Hepatocyte (in vitro differentiated cells): ENCODE results near the gene ACO2.

ENCODE experiments used
- CTCF ChIP-seq: fragments of 200-600 bp; sonication (generic); IDR thresholded peaks from 2 replicates; pipeline ENCODE4 v1.5.1; 2016; ENCODE audit warnings: antibody characterized with exemption, mild to moderate bottlenecking; ENCODE audit not compliant: poor library complexity
- EZH2 ChIP-seq: fragments of 200-600 bp; sonication (generic); IDR thresholded peaks from 2 replicates; pipeline ENCODE4 v1.6.1; 2016; ENCODE audit warnings: antibody characterized with exemption, mild to moderate bottlenecking, borderline replicate concordance

GRCh38 chr22:41478473-41478872 is 9.6 kb downstream of the ACO2 start:
- TF ChIP-seq CTCF (no peak), EZH2 (no peak)
